ENCODE data around the gene C4orf50. TPM values are rescaled to one million over a fixed set of nuclear protein-coding genes. Genes with fewer than 3 reads are reported as not detected.
A peak's percentile ranks its signal among the peaks of the same experiment; 100 is the strongest.

The C4orf50 gene
- total RNA-seq, 1 donor from 2014 or later, result 0.16 TPM

- Histone ChIP-seq H3K9ac (ENCODE audit: low read length) (no peak overlapping the region), H2AFZ (ENCODE audit: low read depth, low read length) (no peak overlapping the region), H3K4me1 (ENCODE audit: insufficient read depth, low read length) (no peaks in the 10 kb centered on the region), H3K27me3 (ENCODE audit: insufficient read depth, low read length) (no peaks in the 10 kb centered on the region), H4K20me1 (ENCODE audit: insufficient read depth, low read length) (no peaks in the 10 kb centered on the region), H3K36me3 (ENCODE audit: insufficient read depth, low read length) (no peaks in the 10 kb centered on the region), H3K4me3 (ENCODE audit: insufficient read depth, low read depth, low read length) (no peak overlapping the region), H3K4me2 (ENCODE audit: low read length) (no peak overlapping the region), H3K9me3 (ENCODE audit: insufficient read depth, low read depth, low read length) (no peaks in the 10 kb centered on the region), H3K79me2 (ENCODE audit: insufficient read depth, low read length) (no peaks in the 10 kb centered on the region), H3K27ac (ENCODE audit: low read depth, low read length) (no peak overlapping the region)
- FAIRE-seq, result no peak
- Mint-ChIP-seq H3K27ac (ENCODE audit: unreplicated experiment) (peak overlapping the region; percentile 18), H3K4me1 (ENCODE audit: low read depth, unreplicated experiment) (peaks cover 4% of the 10 kb centered on the region), H3K9me3 (ENCODE audit: unreplicated experiment) (peaks cover 8% of the 10 kb centered on the region), H3K36me3 (ENCODE audit: low read depth, unreplicated experiment) (no peaks in the 10 kb centered on the region), H3K4me3 (ENCODE audit: unreplicated experiment) (no peak overlapping the region), H3K27me3 (ENCODE audit: low read depth, unreplicated experiment) (peaks cover 41% of the 10 kb centered on the region)
- DNase-seq (ENCODE audit: low read depth), result no peak
- TF ChIP-seq EZH2 (IDR thresholded peaks at IDR 0.05; ENCODE audit: insufficient read depth, low read length) (no peak), CTCF (IDR thresholded peaks at IDR 0.05; ENCODE audit: insufficient read depth, low read depth, low read length) (no peak)
These were observed 102.0 kb downstream of the C4orf50 start for GRCh38 chr4:5916229-5916628.

- H4K20me1 ChIP-seq (ENCODE audit: insufficient read depth, low read length), result no peaks in the 10 kb centered on the region
- FAIRE-seq, result no peak
- H3K27ac Mint-ChIP-seq (ENCODE audit: unreplicated experiment), result no peak overlapping the region
- no peak overlapping the region for H3K27ac ChIP-seq (ENCODE audit: low read depth, low read length)
- no peak overlapping the region for H2AFZ ChIP-seq (ENCODE audit: low read depth, low read length)
- H3K4me3 ChIP-seq (ENCODE audit: insufficient read depth, low read depth, low read length), result no peak overlapping the region
- peaks cover 4% of the 10 kb centered on the region for H3K4me1 Mint-ChIP-seq (ENCODE audit: low read depth, unreplicated experiment)
- no peaks in the 10 kb centered on the region for H3K4me1 ChIP-seq (ENCODE audit: insufficient read depth, low read length)
- H3K36me3 Mint-ChIP-seq (ENCODE audit: low read depth, unreplicated experiment), result peaks cover 2% of the 10 kb centered on the region
- H3K36me3 ChIP-seq (ENCODE audit: insufficient read depth, low read length), result no peaks in the 10 kb centered on the region
- no peaks in the 10 kb centered on the region for H3K79me2 ChIP-seq (ENCODE audit: insufficient read depth, low read length)
- peaks cover 15% of the 10 kb centered on the region for H3K9me3 Mint-ChIP-seq (ENCODE audit: unreplicated experiment)
- no peak for DNase-seq (ENCODE audit: low read depth)
- H3K4me3 Mint-ChIP-seq (ENCODE audit: unreplicated experiment), result no peak overlapping the region
- H3K4me2 ChIP-seq (ENCODE audit: low read length), result no peak overlapping the region
- H3K27me3 ChIP-seq (ENCODE audit: insufficient read depth, low read length), result no peaks in the 10 kb centered on the region
- peaks cover 32% of the 10 kb centered on the region for H3K27me3 Mint-ChIP-seq (ENCODE audit: low read depth, unreplicated experiment)
- H3K9ac ChIP-seq (ENCODE audit: low read length), result no peak overlapping the region
- no peaks in the 10 kb centered on the region for H3K9me3 ChIP-seq (ENCODE audit: insufficient read depth, low read depth, low read length)
- TF ChIP-seq EZH2 (IDR thresholded peaks at IDR 0.05; ENCODE audit: insufficient read depth, low read length), result no peak
- no peak for TF ChIP-seq CTCF (IDR thresholded peaks at IDR 0.05; ENCODE audit: insufficient read depth, low read depth, low read length)
These were observed 104.8 kb downstream of the C4orf50 start for GRCh38 chr4:5913454-5913853.

- Histone ChIP-seq H3K4me1 (ENCODE audit: insufficient read depth, low read length) (no peaks in the 10 kb centered on the region), H4K20me1 (ENCODE audit: insufficient read depth, low read length) (no peaks in the 10 kb centered on the region), H3K27ac (ENCODE audit: low read depth, low read length) (no peak overlapping the region), H2AFZ (ENCODE audit: low read depth, low read length) (no peak overlapping the region), H3K79me2 (ENCODE audit: insufficient read depth, low read length) (no peaks in the 10 kb centered on the region), H3K27me3 (ENCODE audit: insufficient read depth, low read length) (no peaks in the 10 kb centered on the region), H3K9me3 (ENCODE audit: insufficient read depth, low read depth, low read length) (no peaks in the 10 kb centered on the region), H3K4me2 (ENCODE audit: low read length) (no peak overlapping the region), H3K36me3 (ENCODE audit: insufficient read depth, low read length) (no peaks in the 10 kb centered on the region), H3K4me3 (ENCODE audit: insufficient read depth, low read depth, low read length) (no peak overlapping the region), H3K9ac (ENCODE audit: low read length) (no peak overlapping the region)
- Mint-ChIP-seq H3K9me3 (ENCODE audit: unreplicated experiment) (peaks cover 19% of the 10 kb centered on the region), H3K4me3 (ENCODE audit: unreplicated experiment) (no peak overlapping the region), H3K27ac (ENCODE audit: unreplicated experiment) (no peak overlapping the region), H3K4me1 (ENCODE audit: low read depth, unreplicated experiment) (peaks cover 4% of the 10 kb centered on the region), H3K27me3 (ENCODE audit: low read depth, unreplicated experiment) (peaks cover 24% of the 10 kb centered on the region), H3K36me3 (ENCODE audit: low read depth, unreplicated experiment) (peaks cover 2% of the 10 kb centered on the region)
- no peak for DNase-seq (ENCODE audit: low read depth)
- no peak for FAIRE-seq
- TF ChIP-seq CTCF (IDR thresholded peaks at IDR 0.05; ENCODE audit: insufficient read depth, low read depth, low read length) (no peak), EZH2 (IDR thresholded peaks at IDR 0.05; ENCODE audit: insufficient read depth, low read length) (no peak)
These were observed 105.6 kb downstream of the C4orf50 start for GRCh38 chr4:5912614-5913019.

All from astrocyte (in vitro differentiated cells and primary cell).